Activated T-helper 17 cell treated with anti-CD3 and anti-CD28 coated beads, Interleukin-2, amount 50 U/mL, for 72 hours (primary cell): ENCODE measurements around the gene ARPP21. TPM values are rescaled to one million over a fixed set of nuclear protein-coding genes. Genes with fewer than 3 reads are reported as not detected.
A peak's percentile ranks its signal among the peaks of the same experiment; 100 is the strongest.

Experiments
- ATAC-seq: fragments of 150-1000 bp; cut with Tn5 transposase; replicated peaks from 2 replicates; pipeline ENCODE4 v1.10.0; 2021; ENCODE audit warnings: mild to moderate bottlenecking, moderate library complexity
- H3K27ac Mint-ChIP-seq: one replicate; pipeline ENCODE4 v1.8.0; 2022; ENCODE audit warnings: mixed read lengths
- H3K27me3 Mint-ChIP-seq: one replicate; pipeline ENCODE4 v1.8.0; 2022; ENCODE audit warnings: mixed read lengths
- H3K36me3 Mint-ChIP-seq: one replicate; pipeline ENCODE4 v1.8.0; 2022; ENCODE audit warnings: low read depth, mild to moderate bottlenecking, mixed read lengths
- H3K4me1 Mint-ChIP-seq: one replicate; pipeline ENCODE4 v1.8.0; 2022; ENCODE audit warnings: mixed read lengths
- H3K4me3 Mint-ChIP-seq: one replicate; pipeline ENCODE4 v1.8.0; 2022; ENCODE audit warnings: mild to moderate bottlenecking, mixed read lengths
- H3K9me3 Mint-ChIP-seq: one replicate; pipeline ENCODE4 v1.8.0; 2022; ENCODE audit warnings: mixed read lengths
- total RNA-seq, 2 donors: library from RNA; stranded (reverse); gene quantifications; one replicate each; pipeline ENCODE4 v1.2.3, GENCODE V29; 2022

ARPP21 gene
- total RNA-seq, 2 donors from 2014 or later: not detected

DNA sequence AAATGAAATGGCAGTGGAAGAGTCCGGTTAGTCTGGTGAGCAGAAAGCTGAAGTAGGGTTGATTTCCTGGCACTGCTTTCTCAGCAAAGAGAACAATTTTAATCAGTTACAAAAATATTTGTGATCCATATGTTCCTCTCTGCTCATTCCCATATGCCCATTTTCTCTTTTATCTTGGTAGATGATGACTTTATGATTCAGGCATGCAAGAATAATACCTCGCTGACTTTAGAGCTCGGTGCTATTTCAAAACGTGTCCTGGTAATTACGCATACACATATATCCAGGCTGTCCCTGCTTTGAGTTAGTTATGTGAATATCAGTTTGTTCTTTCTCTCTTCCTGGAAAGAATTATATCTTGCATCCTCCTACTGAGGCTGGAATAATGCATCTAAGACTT, 38.5 kb downstream of the ARPP21 start:
- no peaks in the 10 kb centered on the region for H3K27me3 Mint-ChIP-seq
- H3K4me3 Mint-ChIP-seq: no peak overlapping the region
- H3K27ac Mint-ChIP-seq: no peak overlapping the region
- H3K36me3 Mint-ChIP-seq: no peaks in the 10 kb centered on the region
- H3K9me3 Mint-ChIP-seq: no peaks in the 10 kb centered on the region
- no peaks in the 10 kb centered on the region for H3K4me1 Mint-ChIP-seq
- ATAC-seq: no peak

DNA sequence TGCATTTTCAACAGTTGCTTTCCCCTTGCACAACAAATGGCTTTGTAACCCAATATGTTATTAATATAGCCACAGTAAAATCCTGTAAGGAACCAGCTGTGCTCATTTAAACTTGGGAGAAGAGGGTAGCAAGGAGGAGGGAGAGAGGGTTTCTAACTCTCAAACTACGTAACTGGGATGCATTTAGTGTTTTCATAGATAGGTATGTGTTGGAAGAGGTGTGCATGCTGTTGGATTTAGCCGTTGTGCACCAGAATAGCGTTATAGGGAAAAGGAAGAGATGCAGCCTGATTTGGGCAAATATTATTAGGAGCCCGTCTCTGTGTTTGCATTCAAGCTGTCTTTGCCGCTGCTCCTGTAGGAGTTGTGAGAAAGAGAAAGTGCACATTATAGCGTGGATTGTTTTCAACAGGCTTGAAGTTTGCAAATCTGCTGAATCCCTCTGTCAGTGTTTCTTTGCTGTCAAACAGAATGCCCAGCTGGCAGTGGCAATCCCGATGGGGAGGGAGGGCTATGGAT, 39.4 kb downstream of the ARPP21 start:
- H3K4me3 Mint-ChIP-seq: no peak overlapping the region
- H3K4me1 Mint-ChIP-seq: no peaks in the 10 kb centered on the region
- ATAC-seq: no peak
- H3K27ac Mint-ChIP-seq: no peak overlapping the region
- no peaks in the 10 kb centered on the region for H3K27me3 Mint-ChIP-seq
- H3K36me3 Mint-ChIP-seq: no peaks in the 10 kb centered on the region
- H3K9me3 Mint-ChIP-seq: no peaks in the 10 kb centered on the region

DNA sequence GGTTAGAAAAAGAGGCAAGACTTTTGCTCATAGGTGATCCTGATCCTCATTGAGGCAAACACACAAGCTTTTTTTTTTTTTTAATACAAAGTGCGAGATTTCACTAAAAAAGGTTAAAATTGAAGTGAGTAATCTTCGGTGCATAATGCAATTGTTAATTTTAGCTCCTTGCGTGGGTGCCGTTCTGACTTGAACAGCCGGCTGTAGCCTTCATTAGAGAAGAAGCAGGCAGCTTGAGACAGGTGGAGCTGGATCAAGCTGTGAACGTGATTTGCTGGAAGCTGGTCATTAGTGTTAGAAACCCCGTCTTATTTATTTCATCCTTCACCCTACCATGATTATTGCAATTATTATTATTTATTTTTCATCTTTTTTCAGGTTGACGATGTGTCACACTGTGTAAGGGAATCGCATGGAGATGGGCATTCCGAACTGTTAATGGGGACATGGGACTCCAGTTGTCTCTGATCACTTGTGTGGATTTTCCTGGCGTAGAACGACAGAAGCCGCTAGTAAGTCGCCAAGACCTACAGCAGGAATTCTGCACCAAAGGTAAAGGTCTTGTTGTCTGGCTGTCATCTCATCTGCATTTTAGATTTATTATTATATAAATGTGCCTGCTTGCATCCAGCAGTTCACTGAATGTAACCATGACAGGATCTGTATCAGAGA, 40.2 kb downstream of the ARPP21 start:
- no peaks in the 10 kb centered on the region for H3K9me3 Mint-ChIP-seq
- H3K4me3 Mint-ChIP-seq: no peak overlapping the region
- no peaks in the 10 kb centered on the region for H3K27me3 Mint-ChIP-seq
- no peak overlapping the region for H3K27ac Mint-ChIP-seq
- no peaks in the 10 kb centered on the region for H3K36me3 Mint-ChIP-seq
- H3K4me1 Mint-ChIP-seq: no peaks in the 10 kb centered on the region
- ATAC-seq: no peak

DNA sequence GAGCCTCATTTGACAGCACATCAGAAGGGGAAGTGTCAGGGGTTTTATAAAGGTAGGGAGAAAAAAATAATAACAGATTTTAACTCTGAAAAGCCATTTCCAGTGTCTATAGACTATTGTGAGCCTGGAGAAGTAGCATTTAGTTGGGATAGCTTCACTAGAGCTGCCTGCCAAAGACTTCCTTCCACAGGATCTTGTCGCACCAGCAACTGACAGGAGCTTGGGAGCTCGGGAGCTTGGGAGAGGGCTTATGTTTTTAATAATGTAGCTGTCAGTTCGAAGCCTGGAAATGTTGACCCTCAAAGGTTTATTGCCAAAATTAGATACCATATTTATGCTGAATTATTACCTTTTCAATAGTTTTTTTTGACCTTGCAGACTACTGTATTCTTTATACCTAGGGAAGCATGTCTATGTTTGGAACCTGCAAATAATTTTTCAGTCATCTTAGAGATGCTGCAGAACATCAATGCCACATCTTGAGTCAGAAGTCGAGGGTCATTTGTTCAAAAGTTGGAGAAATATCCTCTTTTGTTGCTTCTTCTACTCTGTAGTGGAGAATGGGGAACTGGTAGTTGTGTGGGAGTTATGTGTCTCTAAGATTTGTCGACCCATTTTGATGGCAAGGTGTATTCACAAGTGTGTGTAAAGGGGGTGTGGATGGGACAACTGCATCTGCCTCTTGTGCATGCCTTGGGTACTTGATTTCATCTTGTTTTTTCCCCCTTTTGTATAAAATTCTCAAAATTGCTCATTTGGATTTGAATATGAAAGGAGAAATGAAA, 41.7 kb downstream of the ARPP21 start:
- ATAC-seq: no peak
- no peak overlapping the region for H3K27ac Mint-ChIP-seq
- H3K27me3 Mint-ChIP-seq: no peaks in the 10 kb centered on the region
- no peaks in the 10 kb centered on the region for H3K36me3 Mint-ChIP-seq
- no peaks in the 10 kb centered on the region for H3K9me3 Mint-ChIP-seq
- no peaks in the 10 kb centered on the region for H3K4me1 Mint-ChIP-seq
- H3K4me3 Mint-ChIP-seq: no peak overlapping the region

DNA sequence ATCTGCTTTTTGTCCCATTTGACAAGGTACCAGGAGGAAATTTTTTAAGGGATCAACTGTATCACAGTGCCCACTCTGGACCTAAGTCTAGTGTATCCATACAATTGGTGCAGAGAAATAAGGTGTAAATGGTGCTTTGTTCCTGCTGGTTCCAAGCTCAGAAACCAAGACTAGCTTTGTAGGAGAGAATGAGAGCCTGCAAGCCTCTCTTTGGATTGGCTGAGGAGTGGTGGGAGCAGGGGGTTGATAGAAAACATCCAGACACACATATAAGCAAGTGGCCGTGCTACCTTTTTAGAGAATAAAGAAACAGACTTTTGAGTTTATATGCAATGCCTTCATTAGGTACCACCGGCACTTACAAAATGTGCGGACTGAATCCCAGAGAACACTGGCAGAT, 45.8 kb downstream of the ARPP21 start:
- ATAC-seq: no peak
- Mint-ChIP-seq H3K4me3 (no peak overlapping the region), H3K9me3 (no peaks in the 10 kb centered on the region), H3K27me3 (no peaks in the 10 kb centered on the region), H3K27ac (no peak overlapping the region), H3K36me3 (no peaks in the 10 kb centered on the region), H3K4me1 (no peaks in the 10 kb centered on the region)

DNA sequence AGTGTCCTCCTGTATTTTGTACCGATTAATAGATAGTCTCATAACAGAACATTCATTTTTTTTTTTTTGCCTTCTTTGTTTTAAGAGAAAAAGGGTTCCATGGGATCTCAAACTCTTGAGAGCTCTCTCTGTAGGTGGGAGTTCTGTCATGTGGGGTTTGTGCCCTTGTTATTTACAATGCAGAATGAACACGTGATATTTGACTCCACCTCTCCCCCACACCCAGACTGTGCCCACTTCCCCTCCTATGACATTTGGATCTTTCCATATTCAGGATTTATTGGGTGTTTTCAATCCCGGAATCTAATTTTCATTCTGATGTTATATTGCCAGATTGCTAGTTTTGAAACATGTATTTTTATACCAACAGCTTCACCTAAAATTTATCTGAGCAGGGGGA, 49.5 kb downstream of the ARPP21 start:
- Mint-ChIP-seq H3K4me1 (no peaks in the 10 kb centered on the region), H3K27me3 (no peaks in the 10 kb centered on the region), H3K27ac (no peak overlapping the region), H3K4me3 (no peak overlapping the region), H3K9me3 (peaks cover 3% of the 10 kb centered on the region), H3K36me3 (no peaks in the 10 kb centered on the region)
- no peak for ATAC-seq

DNA sequence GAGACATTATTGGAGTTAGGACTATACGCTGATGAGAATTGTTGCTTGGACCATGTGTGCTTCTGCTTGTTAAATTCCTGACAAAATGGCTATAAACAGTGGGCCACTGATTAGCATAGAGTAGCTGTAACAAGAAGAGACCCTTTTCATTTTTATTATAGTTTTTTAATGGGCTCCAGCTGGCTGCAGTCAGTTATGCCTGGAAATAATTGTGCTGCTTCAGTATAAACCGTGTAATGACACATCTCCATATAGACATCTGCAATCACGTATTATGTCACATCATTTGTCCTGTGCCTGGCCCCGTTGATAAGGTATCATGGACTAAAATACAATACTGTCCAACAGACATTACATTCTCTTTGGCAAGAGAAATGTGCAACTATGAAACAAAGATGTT, 50.9 kb downstream of the ARPP21 start:
- no peak overlapping the region for H3K4me3 Mint-ChIP-seq
- no peaks in the 10 kb centered on the region for H3K36me3 Mint-ChIP-seq
- ATAC-seq: no peak
- peaks cover 3% of the 10 kb centered on the region for H3K9me3 Mint-ChIP-seq
- H3K27me3 Mint-ChIP-seq: no peaks in the 10 kb centered on the region
- H3K4me1 Mint-ChIP-seq: no peaks in the 10 kb centered on the region
- no peak overlapping the region for H3K27ac Mint-ChIP-seq

DNA sequence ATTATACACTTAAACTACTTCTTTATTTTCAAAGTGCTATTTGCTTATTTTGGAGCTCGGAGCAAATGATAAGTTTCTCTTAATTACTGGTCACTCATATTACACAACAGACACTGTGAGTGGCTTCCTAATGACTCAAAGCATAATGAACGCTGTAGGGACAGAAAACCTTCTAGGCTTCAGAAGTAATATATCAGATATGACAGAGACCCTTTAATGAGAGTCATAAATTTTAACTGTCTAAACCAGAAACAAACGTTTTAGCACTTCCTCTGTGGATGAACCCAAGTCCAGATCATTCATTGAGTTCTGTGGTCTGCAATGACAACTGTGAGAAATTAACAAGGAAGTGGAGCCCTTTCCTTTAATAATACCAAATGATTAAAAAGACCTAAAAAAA, 66.6 kb downstream of the ARPP21 start:
- Mint-ChIP-seq H3K9me3 (no peaks in the 10 kb centered on the region), H3K4me3 (no peak overlapping the region), H3K36me3 (no peaks in the 10 kb centered on the region), H3K27ac (no peak overlapping the region), H3K4me1 (no peaks in the 10 kb centered on the region), H3K27me3 (no peaks in the 10 kb centered on the region)
- ATAC-seq: no peak

DNA sequence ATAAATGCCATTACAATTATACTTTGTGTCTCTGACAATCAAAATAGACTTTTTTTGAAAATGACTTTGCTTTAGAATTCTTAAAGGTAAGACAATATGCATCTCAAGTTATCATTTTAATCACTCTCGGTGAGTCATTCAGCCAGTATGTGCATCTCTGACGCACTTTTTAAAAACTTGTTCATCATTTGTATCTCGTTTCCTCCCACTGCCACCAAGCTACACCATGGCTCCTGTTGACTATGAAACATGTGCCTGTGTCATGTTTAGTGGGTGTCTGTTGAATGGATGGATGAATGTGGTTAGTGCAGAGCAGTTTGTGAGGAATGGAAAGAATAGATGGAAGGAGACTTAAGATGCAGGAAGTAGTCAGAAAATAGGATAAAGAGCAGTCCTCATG, 68.6 kb downstream of the ARPP21 start:
- Mint-ChIP-seq H3K9me3 (no peaks in the 10 kb centered on the region), H3K4me1 (no peaks in the 10 kb centered on the region), H3K36me3 (no peaks in the 10 kb centered on the region), H3K4me3 (no peak overlapping the region), H3K27ac (no peak overlapping the region), H3K27me3 (no peaks in the 10 kb centered on the region)
- peak; percentile 47 for ATAC-seq

DNA sequence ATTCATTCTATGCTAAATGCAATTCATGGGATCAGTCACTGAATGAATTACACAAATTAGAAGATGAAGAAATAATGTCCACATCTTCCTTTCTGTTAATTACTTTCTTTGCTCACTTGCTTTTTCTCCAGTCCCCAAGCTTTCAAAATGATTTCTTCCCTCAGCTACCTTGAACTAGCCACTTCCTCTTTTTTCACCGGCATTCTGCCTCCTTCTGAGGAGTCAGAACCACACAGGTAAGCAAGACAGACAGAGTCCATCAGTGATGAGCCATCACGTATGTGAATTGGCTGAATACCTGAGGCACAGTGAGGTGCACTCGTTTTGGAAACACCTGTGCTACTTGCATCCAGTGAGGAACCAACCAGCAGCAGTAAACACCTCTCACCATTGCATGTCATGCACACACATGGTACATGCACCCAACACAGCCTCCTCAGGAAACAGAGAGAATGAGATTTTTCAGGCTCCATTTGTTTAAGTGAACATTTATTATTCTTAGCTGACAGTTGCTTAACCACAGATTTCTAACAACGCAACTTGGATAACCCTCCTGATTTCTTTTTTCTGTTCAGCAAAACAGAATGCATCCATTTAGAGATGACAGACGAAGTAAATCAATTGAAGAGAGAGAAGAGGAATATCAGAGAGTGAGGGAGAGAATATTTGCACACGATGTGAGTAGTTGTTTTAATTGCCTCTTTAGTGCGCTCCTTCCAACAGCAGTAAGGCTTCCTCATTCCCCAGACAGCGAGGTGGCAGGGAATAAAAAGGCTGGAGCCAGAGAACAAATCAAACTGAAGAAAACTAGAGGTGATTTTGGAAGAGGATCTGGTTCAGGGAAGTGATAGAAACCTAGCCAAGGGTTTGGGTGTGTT, 69.3 kb downstream of the ARPP21 start:
- Mint-ChIP-seq H3K27ac (no peak overlapping the region), H3K9me3 (no peaks in the 10 kb centered on the region), H3K4me3 (no peak overlapping the region), H3K27me3 (no peaks in the 10 kb centered on the region), H3K36me3 (no peaks in the 10 kb centered on the region), H3K4me1 (no peaks in the 10 kb centered on the region)
- ATAC-seq: no peak

DNA sequence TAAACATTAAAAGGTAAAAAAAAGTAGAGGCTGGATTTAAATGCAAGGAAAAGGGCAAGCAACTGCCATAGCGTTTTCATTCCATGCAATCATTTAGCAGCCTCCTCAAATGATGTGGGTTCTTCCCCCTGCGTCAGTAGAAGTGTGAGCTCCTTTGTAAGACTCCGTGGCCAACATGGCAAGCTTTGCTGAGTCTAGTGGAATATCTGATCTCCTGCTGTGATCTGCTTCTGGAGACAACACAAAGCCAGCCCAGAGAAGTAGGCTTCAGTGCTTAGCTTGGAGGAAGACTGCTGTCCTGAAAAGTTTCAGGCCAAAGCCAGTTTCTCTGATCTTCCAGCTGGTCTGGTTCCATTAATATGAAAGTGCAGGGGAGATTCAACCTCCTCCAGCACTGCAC, 70.4 kb downstream of the ARPP21 start:
- Mint-ChIP-seq H3K27ac (no peak overlapping the region), H3K4me3 (no peak overlapping the region), H3K36me3 (no peaks in the 10 kb centered on the region), H3K9me3 (no peaks in the 10 kb centered on the region), H3K27me3 (no peaks in the 10 kb centered on the region), H3K4me1 (no peaks in the 10 kb centered on the region)
- no peak for ATAC-seq

DNA sequence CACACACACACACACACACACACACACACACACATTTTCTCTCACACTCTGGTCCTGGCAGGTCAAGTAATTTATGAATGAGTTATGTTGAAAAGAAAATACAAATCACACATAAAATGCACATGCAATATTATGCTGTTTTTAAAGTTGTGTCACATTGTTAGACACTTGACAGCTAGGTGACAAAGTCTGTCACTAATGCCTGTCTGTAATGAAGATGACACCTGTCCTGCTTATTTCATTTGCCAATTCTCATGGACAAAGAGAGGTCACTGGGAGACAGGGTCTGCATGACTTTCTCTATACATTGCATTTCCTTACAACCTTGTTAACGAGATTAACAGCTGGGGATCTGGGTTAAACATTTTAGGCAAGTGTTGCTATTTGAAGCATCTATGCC, 71.2 kb downstream of the ARPP21 start:
- no peaks in the 10 kb centered on the region for H3K9me3 Mint-ChIP-seq

DNA sequence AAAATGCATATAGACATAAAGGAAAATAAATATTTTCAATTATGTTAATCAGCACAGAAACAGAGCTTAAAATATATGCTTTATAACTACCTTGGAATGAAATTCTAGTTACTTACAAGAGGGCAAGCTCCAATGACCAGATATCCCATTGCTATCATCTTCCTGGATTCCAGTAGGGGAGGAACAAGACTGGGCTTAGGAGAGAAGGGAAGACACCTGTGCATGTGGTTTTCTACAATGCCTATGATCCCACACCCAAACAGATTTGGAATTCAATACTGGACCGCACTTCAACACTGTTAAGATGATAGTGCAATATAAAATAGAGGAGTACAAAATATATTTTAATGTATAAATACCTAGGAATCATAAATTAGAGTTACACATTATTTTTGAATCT, 79.6 kb downstream of the ARPP21 start:
- H3K36me3 Mint-ChIP-seq: no peaks in the 10 kb centered on the region
- H3K27me3 Mint-ChIP-seq: no peaks in the 10 kb centered on the region
- no peaks in the 10 kb centered on the region for H3K9me3 Mint-ChIP-seq
- no peak for ATAC-seq
- H3K4me3 Mint-ChIP-seq: no peak overlapping the region
- no peak overlapping the region for H3K27ac Mint-ChIP-seq
- H3K4me1 Mint-ChIP-seq: no peaks in the 10 kb centered on the region

More for the DNA sequence above, 71.2 kb downstream of the ARPP21 start:
- H3K27me3 Mint-ChIP-seq: no peaks in the 10 kb centered on the region
- H3K4me1 Mint-ChIP-seq: no peaks in the 10 kb centered on the region
- no peak overlapping the region for H3K27ac Mint-ChIP-seq
- no peak overlapping the region for H3K4me3 Mint-ChIP-seq
- no peak for ATAC-seq
- H3K36me3 Mint-ChIP-seq: no peaks in the 10 kb centered on the region

DNA sequence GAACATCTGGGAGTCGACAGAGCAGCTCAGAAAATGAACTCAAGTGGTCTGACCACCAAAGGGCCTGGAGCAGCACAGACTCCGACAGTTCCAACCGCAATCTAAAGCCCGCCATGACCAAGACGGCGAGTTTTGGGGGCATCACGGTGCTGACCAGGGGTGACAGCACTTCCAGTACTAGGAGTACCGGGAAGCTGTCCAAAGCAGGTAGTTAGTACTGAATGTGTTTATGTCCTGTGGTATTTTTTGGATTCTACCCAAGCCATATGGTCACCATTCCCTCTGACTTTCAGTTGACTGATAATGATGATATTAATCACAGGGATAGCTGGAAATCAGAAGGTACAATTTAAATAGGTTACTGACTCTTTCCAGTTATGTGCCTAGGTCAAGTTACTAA, 82.3 kb downstream of the ARPP21 start:
- H3K27me3 Mint-ChIP-seq: no peaks in the 10 kb centered on the region
- no peaks in the 10 kb centered on the region for H3K36me3 Mint-ChIP-seq
- no peak for ATAC-seq
- H3K4me1 Mint-ChIP-seq: no peaks in the 10 kb centered on the region
- no peak overlapping the region for H3K4me3 Mint-ChIP-seq
- H3K27ac Mint-ChIP-seq: no peak overlapping the region
- H3K9me3 Mint-ChIP-seq: no peaks in the 10 kb centered on the region
